HG02678 (cell line): ENCODE results near the gene MACROD2.

Experiments
- ATAC-seq: cut with Tn5 transposase; IDR thresholded peaks from one replicate; pipeline ENCODE4 v1.9.1; 2021; ENCODE audit warnings: mild to moderate bottlenecking, moderate library complexity; ENCODE audit not compliant: unreplicated experiment

The MACROD2 gene

GRCh38 chr20:14331646-14332045 is 336.3 kb downstream of the MACROD2 start:
- ATAC-seq: no peak

GRCh38 chr20:14332866-14333265 is 337.6 kb downstream of the MACROD2 start:
- ATAC-seq: no peak

- ATAC-seq: no peak
These were observed 338.4 kb downstream of the MACROD2 start for GRCh38 chr20:14333721-14334120.

GRCh38 chr20:14334306-14334930 is 339.1 kb downstream of the MACROD2 start:
- ATAC-seq: no peak

- no peak for ATAC-seq
These were observed 339.7 kb downstream of the MACROD2 start for GRCh38 chr20:14335052-14335451.

GRCh38 chr20:14336686-14337085 is 341.4 kb downstream of the MACROD2 start:
- ATAC-seq: no peak

- peak; percentile 97 for ATAC-seq
These were observed 342.3 kb downstream of the MACROD2 start, which contains the start of gene FLRT3 for GRCh38 chr20:14337400-14338171. TSS of gene FLRT3 (minus strand) at chr20:14337612. CDS start at chr20:14327506, 10,106 bp downstream.

GRCh38 chr20:14341801-14342200 is 346.5 kb downstream of the MACROD2 start:
- ATAC-seq: no peak

- no peak for ATAC-seq
These were observed 347.6 kb downstream of the MACROD2 start for GRCh38 chr20:14342918-14343317.

GRCh38 chr20:14343491-14344065 is 348.3 kb downstream of the MACROD2 start:
- ATAC-seq: no peak

GRCh38 chr20:14344746-14345145 is 349.4 kb downstream of the MACROD2 start:
- ATAC-seq: no peak

- no peak for ATAC-seq
These were observed 360.5 kb downstream of the MACROD2 start for GRCh38 chr20:14355791-14356190.

- ATAC-seq: no peak
These were observed 365.1 kb downstream of the MACROD2 start for GRCh38 chr20:14360416-14360815.

- no peak for ATAC-seq
These were observed 366.4 kb downstream of the MACROD2 start for GRCh38 chr20:14361509-14362345.

- no peak for ATAC-seq
These were observed 378.9 kb downstream of the MACROD2 start for GRCh38 chr20:14374196-14374595.

GRCh38 chr20:14375416-14375985 is 380.2 kb downstream of the MACROD2 start:
- ATAC-seq: no peak

- ATAC-seq: no peak
These were observed 383.0 kb downstream of the MACROD2 start for GRCh38 chr20:14378326-14378725.

- ATAC-seq: no peak
These were observed 388.0 kb downstream of the MACROD2 start for GRCh38 chr20:14383335-14383734.

GRCh38 chr20:14384416-14385175 is 389.3 kb downstream of the MACROD2 start:
- ATAC-seq: no peak

- ATAC-seq: no peak
These were observed 389.9 kb downstream of the MACROD2 start for GRCh38 chr20:14385176-14385740.
